ENCODE results near the gene TRIM72. TPM values are rescaled to one million over a fixed set of nuclear protein-coding genes. Genes with fewer than 3 reads are reported as not detected.
A peak's percentile ranks its signal among the peaks of the same experiment; 100 is the strongest.
"Not testable (repeated sequence)": the region's sequence is repeated elsewhere in the genome, so short reads cannot be mapped to it uniquely, and the experiment has no call there.

TRIM72 gene
- 2.3 TPM for total RNA-seq

DNA sequence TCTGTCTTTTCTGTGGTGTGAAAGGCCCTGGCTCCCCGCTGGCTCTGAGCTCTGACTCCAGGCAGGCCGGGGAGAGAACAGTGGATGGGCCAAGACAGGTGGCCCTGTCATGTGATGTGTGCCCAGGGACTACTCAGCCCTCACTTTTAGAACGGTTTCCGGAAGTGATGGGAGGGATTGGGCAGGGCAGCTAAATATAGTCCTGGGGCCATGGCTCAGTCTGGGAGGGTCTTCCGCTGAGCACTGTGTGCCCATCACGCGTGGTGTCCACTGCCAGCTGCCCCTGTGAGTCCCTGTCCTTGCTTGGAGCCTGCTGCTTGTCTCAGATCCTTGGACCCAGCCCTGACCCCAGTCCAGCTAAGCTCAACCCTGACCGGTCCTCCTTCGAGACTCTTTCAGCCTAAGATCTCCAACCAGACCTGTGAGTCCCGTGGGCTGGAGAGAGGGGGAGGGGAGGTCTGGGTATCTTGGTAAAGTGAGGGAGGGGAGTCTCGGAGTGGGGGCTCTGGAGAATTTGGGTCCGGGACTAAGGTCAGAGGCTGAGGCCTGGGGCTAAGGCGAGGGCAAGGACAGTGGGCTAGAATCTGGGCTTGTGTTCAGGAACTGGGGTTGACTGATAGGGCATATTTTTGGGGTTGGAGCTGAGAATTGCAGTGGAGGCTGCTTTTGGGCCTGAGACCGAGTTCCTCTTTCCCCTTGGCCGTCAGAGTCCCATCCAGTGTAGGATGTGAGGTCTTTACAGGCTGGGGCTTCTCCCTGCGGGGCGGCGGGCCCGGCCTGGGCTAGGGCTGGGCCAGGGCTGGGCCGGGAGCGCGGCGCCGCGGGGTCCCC is at the start of gene TRIM72:
TRIM72 (plus strand) TSS at position 243 of the 831 bp plus-strand sequence. CDS start 620 bp downstream, outside the sequence.
- DNase-seq = no peak

GRCh38 chr16:31167315-31167714 is 46.6 kb upstream of the TRIM72 start:
- DNase-seq = no peak

DNA sequence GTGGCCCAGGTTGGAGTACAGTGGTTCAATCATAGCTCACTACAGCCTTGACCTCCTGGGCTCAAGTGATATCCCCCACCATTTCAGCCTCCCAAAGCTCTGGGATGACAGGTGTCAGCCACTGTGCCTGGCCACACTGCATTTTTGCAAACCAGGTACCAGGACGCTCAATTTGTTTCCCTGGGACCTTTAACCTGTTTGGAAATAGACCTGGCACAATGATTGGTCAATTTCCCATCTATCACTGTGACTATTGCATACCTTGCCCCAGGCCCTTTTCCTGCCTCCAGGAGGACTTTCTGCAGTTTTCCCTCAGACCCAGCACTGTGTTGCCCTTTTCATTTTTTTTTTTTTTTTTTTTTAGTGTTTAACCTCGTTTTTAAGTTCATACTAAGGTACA is 45.1 kb upstream of the TRIM72 start:
- DNase-seq = no peak

- not testable (repeated sequence) for DNase-seq
Measured at GRCh38 chr16:31170048-31170447, 43.9 kb upstream of the TRIM72 start.

DNA sequence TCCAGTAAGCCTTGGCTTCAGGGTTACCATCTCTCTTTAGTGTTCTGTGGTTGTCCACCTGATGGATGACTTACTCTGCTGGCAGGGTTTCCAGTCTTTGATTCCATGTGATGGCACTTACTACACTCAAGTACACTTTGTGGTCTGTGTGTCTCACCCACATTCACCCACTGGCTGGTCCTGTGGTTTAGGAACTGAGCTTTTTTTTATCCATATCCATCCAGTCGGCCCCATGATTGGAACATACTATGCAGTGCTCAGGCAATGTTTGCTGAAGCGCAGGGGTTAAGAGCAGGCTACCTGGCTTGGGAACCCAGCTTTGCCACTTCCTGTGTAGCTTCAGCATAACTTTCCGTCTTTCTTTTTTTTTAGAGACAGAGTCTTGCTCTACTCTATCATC is 36.8 kb upstream of the TRIM72 start:
- DNase-seq = no peak

DNA sequence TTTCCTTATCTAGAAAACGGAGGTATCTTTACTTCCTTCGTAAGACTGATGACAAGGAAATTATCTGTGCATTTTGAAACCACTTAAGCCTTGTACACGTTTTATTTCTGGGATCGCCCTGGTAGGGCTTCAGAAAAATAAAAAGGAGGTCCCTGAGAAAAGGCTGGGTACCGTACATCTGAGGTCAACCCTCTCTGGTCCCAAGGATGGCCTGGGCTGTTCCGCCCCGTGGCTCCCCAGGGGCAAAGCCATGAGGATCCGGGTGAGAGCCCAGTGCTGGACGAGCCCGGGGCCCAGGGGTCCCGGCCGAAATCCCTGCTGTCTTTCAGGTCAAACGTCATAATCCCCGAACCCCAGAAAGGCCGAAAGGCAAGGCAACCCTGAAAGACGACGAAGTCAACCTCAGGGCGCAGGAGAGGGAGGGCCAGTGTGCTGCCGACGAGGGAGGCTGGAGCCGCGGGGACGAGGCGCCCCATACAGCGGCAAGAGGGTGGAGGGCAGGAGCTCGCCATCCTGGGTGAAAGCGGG is 34.6 kb upstream of the TRIM72 start:
- DNase-seq = no peak

GRCh38 chr16:31179747-31180459 is 34.0 kb upstream of the TRIM72 start, which contains the start of gene FUS:
Gene FUS, plus strand, starts transcription at chr16:31180139. Its CDS starts 76 bp downstream, at chr16:31180215.
- peak; percentile 86 for DNase-seq

DNA sequence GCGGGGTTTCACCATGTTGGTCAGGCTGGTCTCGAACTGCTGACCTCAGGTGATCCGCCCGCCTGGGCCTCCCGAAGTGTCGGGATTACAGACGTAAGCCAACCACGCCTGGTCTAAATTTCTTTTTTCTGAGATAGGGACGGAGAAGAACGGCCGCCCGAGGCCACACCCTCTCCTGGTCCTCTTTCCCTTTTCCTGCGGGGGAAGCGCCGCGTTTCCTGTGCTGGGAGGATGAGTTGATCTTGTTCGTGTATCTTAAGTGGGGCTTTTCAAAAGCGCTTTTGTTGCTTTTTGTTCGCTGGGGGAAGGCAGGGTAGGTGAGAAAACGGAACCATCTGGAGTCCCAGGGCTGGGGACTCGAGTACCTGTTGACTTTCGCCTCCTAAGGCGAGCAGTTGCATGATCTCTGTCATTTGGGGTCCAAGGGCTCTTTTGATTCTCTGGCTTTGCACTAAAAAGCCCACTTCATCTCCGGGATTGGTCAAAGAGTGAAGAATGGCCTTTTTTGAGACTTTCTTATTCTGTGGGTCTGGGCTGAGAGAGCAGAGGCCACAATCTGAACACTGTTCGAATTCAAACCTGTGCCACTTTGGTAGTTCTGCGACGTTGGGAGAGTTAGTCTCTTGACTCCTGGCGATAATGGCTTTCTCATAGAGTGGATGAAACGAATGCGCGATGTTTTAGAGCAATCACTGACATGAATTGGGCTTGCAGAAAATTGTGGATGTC is 32.7 kb upstream of the TRIM72 start:
- DNase-seq = no peak

- DNase-seq = no peak
Measured at GRCh38 chr16:31182391-31182790, 31.5 kb upstream of the TRIM72 start.

- no peak for DNase-seq
Measured at GRCh38 chr16:31183432-31184428, 30.2 kb upstream of the TRIM72 start.

- no peak for DNase-seq
Measured at GRCh38 chr16:31184888-31185287, 29.0 kb upstream of the TRIM72 start.

- DNase-seq = no peak
Measured at GRCh38 chr16:31185339-31185738, 28.6 kb upstream of the TRIM72 start.

DNA sequence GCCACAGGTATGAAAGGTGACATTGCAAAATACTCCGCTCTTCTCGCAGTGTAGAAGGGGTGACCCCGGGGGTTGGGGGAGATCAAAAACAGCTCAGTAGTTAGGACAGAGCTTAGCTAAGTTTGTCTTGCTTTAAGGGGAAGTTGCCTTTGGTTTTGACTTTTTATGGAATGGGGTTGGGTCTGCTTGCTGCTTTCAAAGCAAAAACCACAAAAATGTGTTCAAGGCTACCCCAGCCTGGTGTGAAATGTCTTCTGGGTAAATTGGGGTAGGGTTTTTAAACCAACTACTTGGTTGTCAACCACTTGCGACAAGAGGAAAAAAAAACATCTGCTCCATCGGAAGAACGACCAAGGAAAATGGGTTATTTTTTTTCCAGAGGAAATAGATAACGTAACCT is 27.7 kb upstream of the TRIM72 start:
- no peak for DNase-seq

DNA sequence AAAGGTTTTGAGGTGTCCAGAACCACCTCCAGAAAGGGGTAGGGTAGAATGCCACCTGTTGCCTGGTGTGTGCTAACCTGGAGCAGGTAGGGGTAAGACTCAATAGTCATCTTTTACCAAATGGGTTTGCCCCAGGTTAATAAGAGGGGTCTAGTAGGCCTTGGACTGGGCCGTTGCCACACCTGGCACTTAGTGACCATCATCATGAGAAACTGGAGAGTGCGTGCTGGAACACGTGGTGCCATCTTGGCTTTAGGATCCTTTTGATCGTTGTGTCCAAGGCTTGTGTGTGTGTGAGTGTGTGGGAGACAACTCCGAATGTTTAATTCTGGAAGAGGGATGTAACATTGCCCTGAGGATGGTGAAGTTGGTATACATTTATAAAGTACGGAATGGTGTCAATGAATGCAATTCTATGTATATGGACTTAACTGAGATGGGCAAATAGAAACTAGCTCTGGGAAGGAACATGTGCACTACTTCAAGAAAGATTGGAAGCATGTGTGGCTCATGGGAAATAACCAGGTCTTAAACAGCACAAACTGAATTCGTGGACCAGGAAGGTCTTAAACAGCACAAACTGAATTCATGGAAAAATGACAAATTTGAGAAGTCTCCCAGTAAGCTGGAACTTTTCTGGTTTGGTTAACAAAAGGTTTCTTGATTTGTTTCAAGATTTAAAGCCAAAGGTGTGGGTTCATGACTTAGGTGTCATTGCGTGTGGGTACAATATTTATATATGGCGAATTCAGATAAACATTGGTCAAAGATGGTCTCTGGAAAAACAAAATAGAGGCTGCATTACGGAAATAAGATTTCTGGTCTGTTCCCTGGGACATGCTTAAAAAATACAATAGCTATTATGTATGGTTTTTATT is 26.8 kb upstream of the TRIM72 start:
- no peak for DNase-seq

GRCh38 chr16:31187808-31188189 is 26.1 kb upstream of the TRIM72 start:
- no peak for DNase-seq

- DNase-seq = no peak
Measured at GRCh38 chr16:31188450-31189411, 25.2 kb upstream of the TRIM72 start.

- DNase-seq = no peak
Measured at GRCh38 chr16:31189412-31189778, 24.5 kb upstream of the TRIM72 start.

DNA sequence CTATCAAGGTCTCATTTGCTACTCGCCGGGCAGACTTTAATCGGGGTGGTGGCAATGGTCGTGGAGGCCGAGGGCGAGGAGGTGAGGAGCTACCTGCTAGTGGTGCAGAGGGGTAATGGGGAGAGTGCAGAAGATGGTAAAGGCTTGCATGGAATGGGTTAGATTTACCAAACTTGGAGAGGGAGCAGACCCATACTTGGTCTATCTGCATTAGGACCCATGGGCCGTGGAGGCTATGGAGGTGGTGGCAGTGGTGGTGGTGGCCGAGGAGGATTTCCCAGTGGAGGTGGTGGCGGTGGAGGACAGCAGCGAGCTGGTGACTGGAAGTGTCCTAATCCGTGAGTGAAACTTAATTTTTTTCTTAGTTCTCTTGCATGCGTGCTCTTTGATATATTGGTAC is 23.9 kb upstream of the TRIM72 start:
- no peak for DNase-seq

DNA sequence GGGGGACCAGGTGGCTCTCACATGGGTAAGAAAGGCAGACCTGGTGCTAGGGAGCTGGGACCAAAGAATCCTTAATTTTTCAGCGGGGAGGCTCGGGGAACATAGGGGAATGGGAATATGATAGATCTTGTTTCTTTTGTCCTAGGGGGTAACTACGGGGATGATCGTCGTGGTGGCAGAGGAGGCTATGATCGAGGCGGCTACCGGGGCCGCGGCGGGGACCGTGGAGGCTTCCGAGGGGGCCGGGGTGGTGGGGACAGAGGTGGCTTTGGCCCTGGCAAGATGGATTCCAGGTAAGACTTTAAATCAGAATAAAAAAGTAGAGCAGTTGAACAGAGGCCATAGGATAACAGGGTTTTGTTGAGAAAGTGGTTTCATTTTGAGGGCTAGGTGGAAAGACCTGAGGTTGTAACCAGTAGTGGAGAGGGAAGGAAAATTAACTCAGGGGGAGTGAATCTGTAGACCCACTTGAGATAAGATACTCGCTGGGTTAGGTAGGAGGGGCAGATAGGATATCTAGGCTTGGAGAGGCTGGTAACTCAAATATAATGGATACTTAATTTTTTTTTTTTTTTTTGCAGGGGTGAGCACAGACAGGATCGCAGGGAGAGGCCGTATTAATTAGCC is 23.0 kb upstream of the TRIM72 start:
- no peak for DNase-seq

Data from occipital lobe (tissue), 2 donors.